HCT116 (cell line): ENCODE results near the gene SPDYE16.
"Not testable (repeated sequence)": the region's sequence is repeated elsewhere in the genome, so short reads cannot be mapped to it uniquely, and the experiment has no call there.

Experiments
- CBX3 ChIP-seq: IDR thresholded peaks from 2 replicates; pipeline ENCODE4 v1.6.1; 2012; ENCODE audit warnings: low read depth
- EGR1 ChIP-seq: IDR thresholded peaks from 2 replicates; pipeline ENCODE4 v1.6.1; 2012; ENCODE audit warnings: low read depth
- EZH2 ChIP-seq: fragments of 200-600 bp; sonication (generic); IDR thresholded peaks from 2 replicates; pipeline ENCODE4 v1.6.1; 2017; ENCODE audit warnings: antibody characterized with exemption, mixed run types
- EZH2phosphoT487 ChIP-seq: fragments of 200-600 bp; IDR thresholded peaks from 2 replicates; pipeline ENCODE4 v1.6.1; 2018; ENCODE audit warnings: antibody characterized with exemption, borderline replicate concordance
- FOSL1 ChIP-seq: IDR thresholded peaks from 2 replicates; pipeline ENCODE4 v1.6.1; 2012; ENCODE audit warnings: low read depth
- JUND ChIP-seq: IDR thresholded peaks from 2 replicates; pipeline ENCODE4 v1.6.1; 2012
- POLR2A ChIP-seq: IDR thresholded peaks from 2 replicates; pipeline ENCODE4 v1.7.0; 2011; ENCODE audit warnings: borderline replicate concordance; ENCODE audit not compliant: insufficient read depth, insufficient read length; ENCODE audit errors: extremely low read depth
- POLR2AphosphoS5 ChIP-seq: IDR thresholded peaks from 2 replicates; pipeline ENCODE4 v1.6.1; 2011; ENCODE audit warnings: mild to moderate bottlenecking, low read depth, low read length, moderate library complexity
- RAD21 ChIP-seq: IDR thresholded peaks from 2 replicates; pipeline ENCODE4 v1.6.1; 2012; ENCODE audit warnings: low read depth, mild to moderate bottlenecking
- TF ChIP-seq, protein P1 (sequence below): IDR thresholded peaks from 2 replicates; pipeline ENCODE4 v1.6.1; 2012
- TF ChIP-seq, protein P2 (sequence below), 3 experiments: fragments of 200-600 bp in 1 of 3; sonication (generic) in 1 of 3; IDR thresholded peaks in 2 of 3; conservative IDR thresholded peaks in 1 of 3; 2 replicates each; pipeline ENCODE4 v1.5.1; 2012 to 2017; ENCODE audit warnings: low read depth in 2 of 3, low read length in 2 of 3, antibody characterized with exemption in 1 of 3, borderline replicate concordance in 1 of 3, control low read depth in 1 of 3, mild to moderate bottlenecking in 1 of 3, mixed read lengths in 1 of 3, mixed run types in 1 of 3, moderate library complexity in 1 of 3; ENCODE audit not compliant: insufficient read depth in 1 of 3
- TF ChIP-seq, protein P3 (sequence below): IDR thresholded peaks from 2 replicates; pipeline ENCODE4 v1.6.1; 2012

DNA sequence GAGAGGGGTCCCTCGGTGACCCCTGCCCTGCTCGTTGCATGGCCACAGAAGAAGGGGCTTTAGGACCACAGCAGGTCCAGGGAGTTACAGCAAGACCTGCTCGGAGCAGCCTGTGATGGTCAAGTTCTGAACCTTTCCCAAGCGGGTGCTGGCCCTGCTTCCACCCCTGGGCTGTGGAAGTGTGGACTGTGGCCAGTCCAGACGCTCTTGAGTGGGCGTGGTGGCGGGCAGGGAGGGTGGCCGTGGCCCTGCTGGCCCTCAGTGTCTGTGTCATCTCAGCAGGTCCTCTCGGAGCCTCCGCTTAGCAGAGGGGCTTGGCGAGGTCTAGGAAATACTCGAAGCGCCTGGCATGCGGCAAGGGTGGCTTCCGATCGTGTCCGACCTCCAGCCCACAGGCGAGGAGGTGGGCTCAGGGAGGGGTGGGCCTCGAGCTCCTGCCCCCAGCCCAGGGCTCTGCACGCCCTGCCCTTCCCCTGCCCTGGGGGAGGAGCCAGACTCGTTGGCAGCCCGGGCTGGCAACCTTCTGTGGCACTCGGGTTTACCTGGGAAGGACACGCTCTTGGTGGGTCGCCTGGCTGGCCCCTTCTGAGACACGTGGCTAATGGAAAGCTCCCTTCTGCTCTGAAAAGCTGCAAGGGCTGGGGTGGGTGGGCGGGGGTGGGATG lies 45.0 kb downstream of the SPDYE16 start:
- TF ChIP-seq EZH2, POLR2AphosphoS5, POLR2A, RAD21, EZH2phosphoT487, FOSL1, JUND, EGR1, CBX3: not testable (repeated sequence)
- TF ChIP-seq, protein P1, sequence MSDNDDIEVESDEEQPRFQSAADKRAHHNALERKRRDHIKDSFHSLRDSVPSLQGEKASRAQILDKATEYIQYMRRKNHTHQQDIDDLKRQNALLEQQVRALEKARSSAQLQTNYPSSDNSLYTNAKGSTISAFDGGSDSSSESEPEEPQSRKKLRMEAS: not testable (repeated sequence)
- TF ChIP-seq, protein P2, sequence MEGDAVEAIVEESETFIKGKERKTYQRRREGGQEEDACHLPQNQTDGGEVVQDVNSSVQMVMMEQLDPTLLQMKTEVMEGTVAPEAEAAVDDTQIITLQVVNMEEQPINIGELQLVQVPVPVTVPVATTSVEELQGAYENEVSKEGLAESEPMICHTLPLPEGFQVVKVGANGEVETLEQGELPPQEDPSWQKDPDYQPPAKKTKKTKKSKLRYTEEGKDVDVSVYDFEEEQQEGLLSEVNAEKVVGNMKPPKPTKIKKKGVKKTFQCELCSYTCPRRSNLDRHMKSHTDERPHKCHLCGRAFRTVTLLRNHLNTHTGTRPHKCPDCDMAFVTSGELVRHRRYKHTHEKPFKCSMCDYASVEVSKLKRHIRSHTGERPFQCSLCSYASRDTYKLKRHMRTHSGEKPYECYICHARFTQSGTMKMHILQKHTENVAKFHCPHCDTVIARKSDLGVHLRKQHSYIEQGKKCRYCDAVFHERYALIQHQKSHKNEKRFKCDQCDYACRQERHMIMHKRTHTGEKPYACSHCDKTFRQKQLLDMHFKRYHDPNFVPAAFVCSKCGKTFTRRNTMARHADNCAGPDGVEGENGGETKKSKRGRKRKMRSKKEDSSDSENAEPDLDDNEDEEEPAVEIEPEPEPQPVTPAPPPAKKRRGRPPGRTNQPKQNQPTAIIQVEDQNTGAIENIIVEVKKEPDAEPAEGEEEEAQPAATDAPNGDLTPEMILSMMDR (IDR thresholded peaks at IDR 0.05 in 2 of 3, conservative IDR thresholded peaks at IDR 0.05 in 1 of 3; ENCODE audit: borderline replicate concordance in 1 of 3, insufficient read depth in 1 of 3, low read depth in 2 of 3, low read length in 2 of 3): not testable (repeated sequence)
- TF ChIP-seq, protein P3, sequence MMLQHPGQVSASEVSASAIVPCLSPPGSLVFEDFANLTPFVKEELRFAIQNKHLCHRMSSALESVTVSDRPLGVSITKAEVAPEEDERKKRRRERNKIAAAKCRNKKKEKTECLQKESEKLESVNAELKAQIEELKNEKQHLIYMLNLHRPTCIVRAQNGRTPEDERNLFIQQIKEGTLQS: not testable (repeated sequence)
